Uterus (tissue), 4 donors: Measurements from ENCODE around the gene MND1. TPM values are rescaled to one million over a fixed set of nuclear protein-coding genes. Genes with fewer than 3 reads are reported as not detected.

ENCODE experiments used
- DNase-seq, 2 donors: peaks; one replicate each; pipeline ENCODE4 v3.0.0-alpha.2; 2019 to 2020
- H3K27ac ChIP-seq, 2 donors: fragments of 200-600 bp; sonication (generic); 1 replicate in 1 of 2; 2 replicates in 1 of 2; pipeline ENCODE4 v1.5.1; 2016 to 2018
- H3K27me3 ChIP-seq, 2 donors: fragments of 200-600 bp; sonication (generic); one replicate each; pipeline ENCODE4 v1.5.1; 2018 to 2019; ENCODE audit warnings: control low read depth in 1 of 2
- H3K36me3 ChIP-seq, 2 donors: fragments of 200-600 bp; sonication (generic); one replicate each; pipeline ENCODE4 v1.5.1; 2019; ENCODE audit warnings: control low read depth in 1 of 2
- H3K4me1 ChIP-seq, 2 donors: fragments of 200-600 bp; sonication (generic); one replicate each; pipeline ENCODE4 v1.5.1; 2018 to 2019; ENCODE audit warnings: control low read depth in 1 of 2
- H3K4me3 ChIP-seq, 2 donors: fragments of 200-600 bp; sonication (generic); 1 replicate in 1 of 2; 2 replicates in 1 of 2; pipeline ENCODE4 v1.5.1; 2018 to 2019; ENCODE audit warnings: mild to moderate bottlenecking in 1 of 2
- H3K9me3 ChIP-seq, 2 donors: fragments of 200-600 bp; sonication (generic); one replicate each; pipeline ENCODE4 v1.5.1; 2019; ENCODE audit warnings: control low read depth in 1 of 2
- POLR2A ChIP-seq, 2 donors: fragments of 450-650 bp; IDR thresholded peaks; one replicate each; pipeline ENCODE4 v1.6.1; 2016; ENCODE audit warnings: antibody characterized with exemption in 2 of 2, mild to moderate bottlenecking in 1 of 2, moderate library complexity in 1 of 2
- intact Hi-C: fragments of 100-400 bp; cut with DNase I; formaldehyde crosslinking; loops from one replicate; pipeline ENCODE4 v1.15.1; 2023; ENCODE audit warnings: low total_unique reads
- total RNA-seq, 4 donors: library from RNA; depleted of rRNA in 3 of 4; stranded (reverse); fragments of >200 nt in 3 of 4; gene quantifications; one replicate each; pipeline versions ENCODE4 v1.1.0 to v1.2.4, GENCODE V29; 2014 to 2023
- TF ChIP-seq, protein P1 (sequence below), 4 experiments: fragments of 200-600 bp in 2 of 4; fragments of 450-650 bp in 2 of 4; sonication (generic) in 2 of 4; IDR thresholded peaks; one replicate each; pipeline ENCODE4 v1.5.1; 2016 to 2019; ENCODE audit warnings: antibody characterized with exemption in 4 of 4, mild to moderate bottlenecking in 2 of 4, moderate library complexity in 1 of 4
- donor health status: DM: yes; HTN: yes; CAD: no.

The MND1 gene
- total RNA-seq, 4 donors from 2014 or later = 1.0 to 6.5 TPM; not detected in 2

DNA sequence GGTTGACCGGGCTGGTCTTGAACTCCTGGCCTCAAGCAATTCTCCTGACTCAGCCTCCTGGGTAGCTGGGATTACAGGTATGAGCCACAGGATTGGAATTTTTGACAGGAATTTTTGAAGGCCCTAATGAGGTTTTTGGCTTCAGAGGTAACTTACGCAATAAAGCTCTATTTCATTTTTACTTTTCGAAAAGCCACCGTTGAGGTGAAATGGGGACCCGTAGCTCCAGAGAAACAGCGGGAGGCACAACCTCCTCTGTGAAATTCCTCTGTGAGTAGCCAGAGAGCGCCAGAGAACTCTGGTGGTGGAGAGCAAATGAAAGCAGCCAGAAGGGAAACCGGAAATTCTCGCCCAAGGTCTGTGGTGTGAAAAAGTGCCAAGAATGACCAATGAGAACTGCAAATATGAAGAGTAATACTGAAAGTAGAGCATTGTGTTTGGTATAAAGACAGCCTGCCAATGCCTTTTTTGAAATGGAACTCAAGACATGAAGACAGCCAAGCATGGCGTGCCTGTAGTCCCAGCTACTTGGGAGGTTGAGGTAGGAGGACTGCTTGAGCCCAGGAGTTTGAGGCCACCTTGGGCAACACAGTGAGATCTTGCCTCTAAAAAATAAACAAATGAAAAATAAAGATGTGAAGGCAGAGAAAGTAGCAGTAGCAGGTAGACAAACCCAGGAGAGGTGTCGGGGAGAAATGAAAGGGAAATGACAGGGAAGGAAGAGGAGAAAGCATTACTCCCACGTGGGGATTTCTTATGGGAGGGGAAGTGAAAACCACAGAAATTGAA, 88.7 kb downstream of the MND1 start:
- TF ChIP-seq, protein P1, sequence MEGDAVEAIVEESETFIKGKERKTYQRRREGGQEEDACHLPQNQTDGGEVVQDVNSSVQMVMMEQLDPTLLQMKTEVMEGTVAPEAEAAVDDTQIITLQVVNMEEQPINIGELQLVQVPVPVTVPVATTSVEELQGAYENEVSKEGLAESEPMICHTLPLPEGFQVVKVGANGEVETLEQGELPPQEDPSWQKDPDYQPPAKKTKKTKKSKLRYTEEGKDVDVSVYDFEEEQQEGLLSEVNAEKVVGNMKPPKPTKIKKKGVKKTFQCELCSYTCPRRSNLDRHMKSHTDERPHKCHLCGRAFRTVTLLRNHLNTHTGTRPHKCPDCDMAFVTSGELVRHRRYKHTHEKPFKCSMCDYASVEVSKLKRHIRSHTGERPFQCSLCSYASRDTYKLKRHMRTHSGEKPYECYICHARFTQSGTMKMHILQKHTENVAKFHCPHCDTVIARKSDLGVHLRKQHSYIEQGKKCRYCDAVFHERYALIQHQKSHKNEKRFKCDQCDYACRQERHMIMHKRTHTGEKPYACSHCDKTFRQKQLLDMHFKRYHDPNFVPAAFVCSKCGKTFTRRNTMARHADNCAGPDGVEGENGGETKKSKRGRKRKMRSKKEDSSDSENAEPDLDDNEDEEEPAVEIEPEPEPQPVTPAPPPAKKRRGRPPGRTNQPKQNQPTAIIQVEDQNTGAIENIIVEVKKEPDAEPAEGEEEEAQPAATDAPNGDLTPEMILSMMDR (IDR thresholded peaks at IDR 0.05) = peak; percentile 36 to 52 (median 42)
- TF ChIP-seq POLR2A (IDR thresholded peaks at IDR 0.05) = no peak
- intact Hi-C loops = loop anchor here (10.0 kb wide), 1 partner anchor 142 kb away; no protein-coding TSS in a partner anchor
- H3K27ac ChIP-seq = peak overlapping the region; percentile 30 to 31
- H3K36me3 ChIP-seq = no peaks in the 10 kb centered on the region
- no peaks in the 10 kb centered on the region for H3K4me1 ChIP-seq
- peak; percentile 49 to 57 for DNase-seq
- H3K27me3 ChIP-seq = no peaks in the 10 kb centered on the region
- H3K4me3 ChIP-seq = no peak overlapping the region
- no peaks in the 10 kb centered on the region for H3K9me3 ChIP-seq

DNA sequence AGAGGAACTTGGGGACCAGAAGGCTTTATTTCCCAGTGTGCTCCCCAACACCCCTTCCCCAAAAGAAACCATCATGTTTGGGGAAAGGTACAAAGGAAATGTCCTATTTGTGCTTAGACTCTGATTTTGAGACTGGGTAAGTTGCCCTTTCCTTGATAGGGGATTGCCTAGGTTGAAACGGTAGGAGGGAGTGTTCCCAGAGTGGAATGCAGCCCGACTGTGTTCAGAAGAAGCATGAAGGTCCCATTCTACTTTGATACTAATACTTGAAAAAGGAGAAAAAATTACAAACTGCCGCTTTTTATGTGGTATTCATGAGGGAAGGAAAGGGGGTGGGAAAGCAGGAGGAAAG, 89.2 kb downstream of the MND1 start:
- TF ChIP-seq POLR2A (IDR thresholded peaks at IDR 0.05) = no peak
- TF ChIP-seq, protein P1 (IDR thresholded peaks at IDR 0.05) = no peak
- Histone ChIP-seq H3K27me3 (no peaks in the 10 kb centered on the region), H3K4me3 (no peak overlapping the region), H3K4me1 (no peaks in the 10 kb centered on the region), H3K9me3 (no peaks in the 10 kb centered on the region), H3K27ac (peak overlapping the region in 1 of 2 donors; percentile 30), H3K36me3 (no peaks in the 10 kb centered on the region)
- intact Hi-C loops = loop anchor here (10.0 kb wide), 1 partner anchor 141 kb away; no protein-coding TSS in a partner anchor
- DNase-seq = no peak

DNA sequence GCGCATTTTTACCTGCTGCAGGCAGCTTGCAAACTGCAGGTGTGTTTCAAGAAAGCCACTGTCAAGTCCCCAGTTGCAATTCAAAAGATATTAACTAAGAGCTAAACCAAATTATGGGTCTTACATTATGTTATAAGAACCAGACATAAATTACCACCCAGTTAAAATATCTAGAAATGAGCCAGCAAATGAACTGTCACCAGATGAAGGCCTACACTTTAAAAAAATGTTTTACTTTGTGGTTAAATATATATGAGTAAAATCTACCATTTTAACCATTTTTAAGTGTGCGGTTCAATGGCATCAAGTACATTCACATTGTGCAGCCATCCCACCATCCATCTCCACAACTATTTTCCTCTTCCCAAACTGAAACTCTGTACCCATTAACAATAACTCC, 89.7 kb downstream of the MND1 start:
- no peaks in the 10 kb centered on the region for H3K9me3 ChIP-seq
- no peak overlapping the region for H3K27ac ChIP-seq
- no peaks in the 10 kb centered on the region for H3K27me3 ChIP-seq
- TF ChIP-seq, protein P1 (IDR thresholded peaks at IDR 0.05) = no peak
- TF ChIP-seq POLR2A (IDR thresholded peaks at IDR 0.05) = no peak
- H3K36me3 ChIP-seq = no peaks in the 10 kb centered on the region
- DNase-seq = no peak
- no peak overlapping the region for H3K4me3 ChIP-seq
- no peaks in the 10 kb centered on the region for H3K4me1 ChIP-seq
- intact Hi-C loops = loop anchor here (10.0 kb wide), 1 partner anchor 141 kb away; no protein-coding TSS in a partner anchor

- DNase-seq = no peak
- Histone ChIP-seq H3K36me3 (no peaks in the 10 kb centered on the region), H3K4me3 (no peak overlapping the region), H3K27ac (peak overlapping the region; percentile 36 to 53), H3K9me3 (no peaks in the 10 kb centered on the region), H3K4me1 (no peaks in the 10 kb centered on the region), H3K27me3 (no peaks in the 10 kb centered on the region)
- TF ChIP-seq, protein P1 (IDR thresholded peaks at IDR 0.05) = no peak
- no peak for TF ChIP-seq POLR2A (IDR thresholded peaks at IDR 0.05)
- intact Hi-C loops = loop anchor here (10.0 kb wide), 1 partner anchor 136 kb away; no protein-coding TSS in a partner anchor
Measured at GRCh38 chr4:153438916-153439756, 94.6 kb downstream of the MND1 start.
